IMR-90 (cell line): Measurements from ENCODE around the gene RAB3IL1. TPM values are rescaled to one million over a fixed set of nuclear protein-coding genes. Genes with fewer than 3 reads are reported as not detected.

Experiments used
- ATAC-seq: fragments of 200-7000 bp; cut with Tn5 transposase; 2 replicates; pipeline ENCODE4 v1.9.1; 2020; ENCODE audit warnings: low read depth, mild to moderate bottlenecking, moderate library complexity
- BruUV-seq: library from RNA; stranded (reverse); fragments of 400-500 nt; replicated peaks from 2 replicates; lab custom pipeline; 2021; lab: Mats Ljungman, UMichigan
- CTCF ChIA-PET: fragments of 300-600 bp; formaldehyde crosslinking; extraction: SDS; loops from one replicate; lab custom pipeline; 2021; ENCODE audit warnings: antibody characterized with exemption; lab: Yijun Ruan, JAX
- POLR2A ChIA-PET: fragments of 300-600 bp; sonication (Branson Sonifier 250); formaldehyde crosslinking; loops from one replicate; lab custom pipeline; 2022; ENCODE audit warnings: antibody characterized with exemption; ENCODE audit not compliant: unreplicated experiment; lab: Charles Lee
- DNase-seq: peaks from one replicate; pipeline ENCODE4 v3.0.0; 2013
- H2AFZ ChIP-seq: replicated peaks from 2 replicates; pipeline ENCODE3; 2013; ENCODE audit warnings: low read length, mild to moderate bottlenecking; ENCODE audit not compliant: poor library complexity
- H2AK5ac ChIP-seq: 2 replicates; pipeline ENCODE4 v1.6.1; 2013; ENCODE audit warnings: low read depth, low read length, inconsistent platforms
- H2AK9ac ChIP-seq: replicated peaks from 2 replicates; pipeline ENCODE3; 2013; ENCODE audit warnings: mild to moderate bottlenecking, low read depth, low read length, moderate library complexity; ENCODE audit not compliant: poor library complexity
- H2BK120ac ChIP-seq: 2 replicates; pipeline ENCODE4 v1.6.1; 2013; ENCODE audit warnings: low read depth, low read length, inconsistent platforms
- H2BK15ac ChIP-seq: 3 replicates; pipeline ENCODE4 v1.6.1; 2013; ENCODE audit warnings: low read depth, low read length, inconsistent platforms
- H2BK20ac ChIP-seq: 2 replicates; pipeline ENCODE4 v1.6.1; 2013; ENCODE audit warnings: low read depth, mild to moderate bottlenecking, inconsistent platforms, low read length, moderate library complexity
- H2BK5ac ChIP-seq: 2 replicates; pipeline ENCODE4 v1.6.1; 2013; ENCODE audit warnings: mild to moderate bottlenecking, low read depth, low read length, inconsistent platforms; ENCODE audit not compliant: poor library complexity, severe bottlenecking
- H3K14ac ChIP-seq: replicated peaks from 2 replicates; pipeline ENCODE4 v1.6.1; 2013; ENCODE audit warnings: low read depth, low read length, inconsistent platforms
- H3K18ac ChIP-seq: 2 replicates; pipeline ENCODE4 v1.6.1; 2013; ENCODE audit warnings: low read depth, low read length, control low read depth
- H3K23ac ChIP-seq: 2 replicates; pipeline ENCODE4 v1.6.1; 2013; ENCODE audit warnings: low read depth, low read length, inconsistent platforms
- H3K27ac ChIP-seq: 2 replicates; pipeline ENCODE4 v1.5.1; 2013; ENCODE audit warnings: mild to moderate bottlenecking, control low read depth, low read length; ENCODE audit not compliant: insufficient read depth
- H3K27me3 ChIP-seq: 2 replicates; pipeline ENCODE4 v1.6.1; 2013; ENCODE audit warnings: low read length; ENCODE audit not compliant: control insufficient read depth, insufficient read depth
- H3K36me3 ChIP-seq: 2 replicates; pipeline ENCODE4 v1.6.1; 2013; ENCODE audit warnings: low read length, mixed read lengths; ENCODE audit not compliant: control insufficient read depth, insufficient read depth
- H3K4ac ChIP-seq: 2 replicates; pipeline ENCODE4 v1.6.1; 2013; ENCODE audit warnings: low read depth, low read length, inconsistent platforms
- H3K4me1 ChIP-seq: 2 replicates; pipeline ENCODE4 v1.6.1; 2013; ENCODE audit warnings: low read length, mixed read lengths; ENCODE audit not compliant: control insufficient read depth, insufficient read depth
- H3K4me2 ChIP-seq: 2 replicates; pipeline ENCODE4 v1.6.1; 2013; ENCODE audit warnings: low read depth, mild to moderate bottlenecking, control low read depth, low read length, moderate library complexity
- H3K4me3 ChIP-seq: 2 replicates; pipeline ENCODE4 v1.5.1; 2013; ENCODE audit warnings: low read depth, mild to moderate bottlenecking, control low read depth, low read length, moderate library complexity; ENCODE audit not compliant: insufficient read depth
- H3K56ac ChIP-seq: 2 replicates; pipeline ENCODE4 v1.6.1; 2013; ENCODE audit warnings: low read length, inconsistent platforms; ENCODE audit not compliant: insufficient read depth; ENCODE audit errors: extremely low read depth
- H3K79me1 ChIP-seq, 2 experiments: 2 replicates each; pipeline ENCODE4 v1.6.1; 2013; ENCODE audit warnings: low read length in 2 of 2, inconsistent platforms in 1 of 2, low read depth in 1 of 2
- H3K9ac ChIP-seq: 2 replicates; pipeline ENCODE4 v1.6.1; 2013; ENCODE audit warnings: low read depth, low read length, control low read depth
- H3K9me1 ChIP-seq: 2 replicates; pipeline ENCODE4 v1.6.1; 2013; ENCODE audit warnings: low read length, inconsistent platforms; ENCODE audit not compliant: insufficient read depth
- H3K9me3 ChIP-seq: 2 replicates; pipeline ENCODE4 v1.6.1; 2013; ENCODE audit warnings: low read length; ENCODE audit not compliant: control insufficient read depth, insufficient read depth
- H4K20me1 ChIP-seq: 2 replicates; pipeline ENCODE4 v1.6.1; 2013; ENCODE audit warnings: low read length, inconsistent platforms; ENCODE audit not compliant: insufficient read depth
- H4K5ac ChIP-seq: 2 replicates; pipeline ENCODE4 v1.6.1; 2013; ENCODE audit warnings: mild to moderate bottlenecking, low read depth, low read length, control low read depth
- H4K8ac ChIP-seq, 2 experiments: 2 replicates each; pipeline ENCODE4 v1.6.1; 2013; ENCODE audit warnings: low read depth in 2 of 2, low read length in 2 of 2, control low read depth in 1 of 2, inconsistent platforms in 1 of 2
- H4K91ac ChIP-seq: 2 replicates; pipeline ENCODE4 v1.6.1; 2013; ENCODE audit warnings: low read depth, low read length, inconsistent platforms; ENCODE audit not compliant: insufficient read depth
- BHLHE40 ChIP-seq: fragments of 150-350 bp; IDR thresholded peaks from 2 replicates; pipeline ENCODE4 v1.6.1; 2016; ENCODE audit warnings: mild to moderate bottlenecking, low read depth, low read length
- CTCF ChIP-seq: conservative IDR thresholded peaks from 2 replicates; pipeline ENCODE4 v1.5.1; 2012; ENCODE audit warnings: mild to moderate bottlenecking, low read depth, low read length, improper control_type of control experiment
- ELK1 ChIP-seq: fragments of 150-350 bp; IDR thresholded peaks from 2 replicates; pipeline ENCODE4 v1.6.1; 2016; ENCODE audit warnings: low read depth, mild to moderate bottlenecking, low read length, moderate library complexity, borderline replicate concordance
- FOS ChIP-seq: fragments of 150-350 bp; IDR thresholded peaks from 2 replicates; pipeline ENCODE4 v1.6.1; 2016; ENCODE audit warnings: low read depth, low read length
- MAFK ChIP-seq: IDR thresholded peaks from 2 replicates; pipeline ENCODE4 v1.6.1; 2012; ENCODE audit warnings: low read depth, low read length, improper control_type of control experiment
- MAZ ChIP-seq: IDR thresholded peaks from 2 replicates; pipeline ENCODE4 v1.6.1; 2012; ENCODE audit warnings: low read depth, mild to moderate bottlenecking, low read length, improper control_type of control experiment, moderate library complexity, borderline replicate concordance
- RAD21 ChIP-seq: IDR thresholded peaks from 2 replicates; pipeline ENCODE4 v1.6.1; 2012; ENCODE audit warnings: low read length, improper control_type of control experiment
- RCOR1 ChIP-seq: IDR thresholded peaks from 2 replicates; pipeline ENCODE4 v1.6.1; 2012; ENCODE audit warnings: mild to moderate bottlenecking, low read length, improper control_type of control experiment; ENCODE audit not compliant: insufficient replicate concordance
- SMC3 ChIP-seq: fragments of 150-350 bp; IDR thresholded peaks from 2 replicates; pipeline ENCODE4 v1.6.1; 2016; ENCODE audit warnings: low read depth, mild to moderate bottlenecking, antibody characterized with exemption, low read length, moderate library complexity
- whole genome bisulfite sequencing, 2 experiments: methylation state at CpG; one replicate each; pipeline versions ENCODE4 v1.1.5 to v1.1.7; 2013; ENCODE audit warnings: missing lambda C conversion rate in 2 of 2; ENCODE audit not compliant: insufficient read length in 1 of 2; ENCODE audit errors: extremely low coverage in 2 of 2; 5-methylcytosine and 5-hydroxymethylcytosine counted together
- dilution Hi-C: fragments of 300-500 bp; cut with HindIII; formaldehyde crosslinking; loops from one replicate; pipeline ENCODE4 v1.14.3; 2018; ENCODE audit warnings: low sequenced_read_pairs; ENCODE audit not compliant: unreplicated experiment
- in situ Hi-C: fragments of 300-500 bp; cut with MboI; formaldehyde crosslinking; loops from 3 replicates; pipeline ENCODE4 v1.14.3; 2019; ENCODE audit warnings: low sequenced_read_pairs, inconsistent platforms, mixed read lengths
- intact Hi-C: fragments of 100-400 bp; cut with micrococcal nuclease; formaldehyde crosslinking; loops from 2 replicates; pipeline ENCODE4 v1.10.0; 2022
- polyA plus RNA-seq, 3 experiments: library from polyadenylated mRNA; depleted of rRNA; stranded (reverse); fragments of >200 nt; gene quantifications; 2 replicates each; pipeline ENCODE4 v1.2.3, GENCODE V29; 2012; ENCODE audit warnings: low replicate concordance in 1 of 3
- total RNA-seq: library from RNA; depleted of rRNA; stranded (reverse); fragments of >200 nt; gene quantifications from 2 replicates; pipeline ENCODE4 v1.2.3, GENCODE V29; 2012

Gene RAB3IL1
- total and polyA plus RNA-seq, 2 of the 4 experiments (the other 2 are of a cell fraction) = 0.72 to 1.9 TPM

GRCh38 chr11:61956191-61957020, 39.0 kb upstream of the RAB3IL1 start:
- Histone ChIP-seq H2BK120ac (peak overlapping the region; percentile 3; the same call in 1 of the 2 replicates), H3K9ac (no peak overlapping the region), H3K4me2 (no peak overlapping the region; the same call in 1 of the 2 replicates), H4K5ac (no peak overlapping the region), H3K27ac (no peak overlapping the region), H3K27me3 (no peaks in the 10 kb centered on the region), H4K91ac (no peak overlapping the region; the same call in 1 of the 2 replicates), H3K4ac (peak overlapping the region; percentile 67; the same call in 1 of the 2 replicates), H3K4me3 (no peak overlapping the region), H3K36me3 (peaks cover 21% of the 10 kb centered on the region; the same call in 1 of the 2 replicates), H3K14ac (no peak overlapping the region; the same call in 1 of the 2 replicates), H2BK5ac (no peak overlapping the region), H4K8ac (peak overlapping the region; percentile 72 to 97; a peak in 2 of 4 replicates), H3K23ac (peak overlapping the region; percentile 59; the same call in 1 of the 2 replicates), H2AFZ (no peak overlapping the region), H3K18ac (no peak overlapping the region), H3K9me3 (no peaks in the 10 kb centered on the region), H4K20me1 (peaks cover 2% of the 10 kb centered on the region; the same call in 1 of the 2 replicates), H2BK20ac (0 out of 2 replicates have a peak overlapping the region, but pooled peaks have one; percentile 10), H3K56ac (no peak overlapping the region), H2AK5ac (peak overlapping the region; percentile 64), H2BK15ac (0 out of 3 replicates have a peak overlapping the region, but pooled peaks have one; percentile 13), H3K79me1 (peaks cover 0 to 19% of the 10 kb centered on the region in 2 experiments; a peak in 3 of 4 replicates), H3K4me1 (peaks cover 9% of the 10 kb centered on the region), H2AK9ac (no peak overlapping the region), H3K9me1 (0 out of 2 replicates have a peak, but pooled peaks cover 11% of the 10 kb centered on the region)
- ATAC-seq = no peak
- ChIA-PET CTCF (interaction anchor here (2.6 kb wide), 1 partner anchor 125 kb away, joined by 11 read pairs; no protein-coding TSS in a partner anchor), POLR2A (no interaction called here)
- BruUV-seq = no TSS peak
- in situ Hi-C loops (loop anchor here (10.0 kb wide), 1 partner anchor 118 kb away; no protein-coding TSS in a partner anchor), intact Hi-C loops (no loop called here), dilution Hi-C loops (no loop called here)
- 95% methylated on average over 4 of the region's 20 CpGs; no CpG with 5 or more reads in 1 of the 2 experiments for WGBS, 2 experiments
- no peak for DNase-seq
- no peak for TF ChIP-seq RAD21
- TF ChIP-seq MAZ = no peak
- no peak for TF ChIP-seq BHLHE40
- TF ChIP-seq FOS = no peak
- no peak for TF ChIP-seq MAFK
- TF ChIP-seq SMC3 = no peak
- TF ChIP-seq RCOR1 = no peak
- no peak for TF ChIP-seq CTCF
- TF ChIP-seq ELK1 = no peak
